Peyer's patch (tissue), 4 donors: ENCODE data around the gene RASA3. TPM values are rescaled to one million over a fixed set of nuclear protein-coding genes. Genes with fewer than 3 reads are reported as not detected.

Experiments used
- DNase-seq, 3 donors: peaks; one replicate each; pipeline ENCODE4 v3.0.0-alpha.2; 2017 to 2019
- H3K27ac ChIP-seq, 4 donors: fragments of 200-600 bp; sonication (generic); one replicate each; pipeline ENCODE4 v1.5.1; 2016 to 2019
- H3K27me3 ChIP-seq, 2 donors: fragments of 200-600 bp; sonication (generic); one replicate each; pipeline ENCODE4 v1.5.1; 2019
- H3K36me3 ChIP-seq, 3 donors: fragments of 200-600 bp; sonication (generic); one replicate each; pipeline ENCODE4 v1.5.1; 2016 to 2019
- H3K4me1 ChIP-seq, 4 donors: fragments of 200-600 bp; sonication (generic); one replicate each; pipeline ENCODE4 v1.5.1; 2016 to 2019
- H3K4me3 ChIP-seq, 4 donors: fragments of 200-600 bp; sonication (generic); 1 replicate in 3 of 4; 2 replicates in 1 of 4; pipeline ENCODE4 v1.5.1; 2016 to 2019; ENCODE audit warnings: mild to moderate bottlenecking in 1 of 4
- H3K9me3 ChIP-seq, 4 donors: fragments of 200-600 bp; sonication (generic); one replicate each; pipeline ENCODE4 v1.5.1; 2016 to 2019; ENCODE audit warnings: mild to moderate bottlenecking in 1 of 4
- POLR2A ChIP-seq, 2 donors: fragments of 450-650 bp; IDR thresholded peaks; one replicate each; pipeline ENCODE4 v1.5.1; 2017; ENCODE audit warnings: antibody characterized with exemption in 2 of 2, mild to moderate bottlenecking in 2 of 2, moderate library complexity in 2 of 2
- total RNA-seq, 4 donors: library from RNA; depleted of rRNA; stranded (reverse); fragments of >200 nt; gene quantifications; one replicate each; pipeline ENCODE4 v1.1.0, GENCODE V29; 2016
- TF ChIP-seq, protein P1 (sequence below), 6 experiments: fragments of 450-650 bp in 4 of 6; fragments of 200-600 bp in 2 of 6; sonication (generic) in 1 of 6; IDR thresholded peaks; one replicate each; pipeline ENCODE4 v1.5.1; 2017 to 2019; ENCODE audit warnings: antibody characterized with exemption in 6 of 6, mild to moderate bottlenecking in 3 of 6, moderate library complexity in 1 of 6

RASA3 gene
- total RNA-seq, 4 donors from 2014 or later = 3.5 to 41.3 (median 6.9) TPM

- Histone ChIP-seq H3K36me3 (no peaks in the 10 kb centered on the region), H3K27ac (no peak overlapping the region), H3K9me3 (no peaks in the 10 kb centered on the region), H3K4me1 (no peaks in the 10 kb centered on the region), H3K4me3 (no peak overlapping the region), H3K27me3 (no peaks in the 10 kb centered on the region)
- DNase-seq = no peak
- no peak for TF ChIP-seq POLR2A (IDR thresholded peaks at IDR 0.05)
- TF ChIP-seq, protein P1, sequence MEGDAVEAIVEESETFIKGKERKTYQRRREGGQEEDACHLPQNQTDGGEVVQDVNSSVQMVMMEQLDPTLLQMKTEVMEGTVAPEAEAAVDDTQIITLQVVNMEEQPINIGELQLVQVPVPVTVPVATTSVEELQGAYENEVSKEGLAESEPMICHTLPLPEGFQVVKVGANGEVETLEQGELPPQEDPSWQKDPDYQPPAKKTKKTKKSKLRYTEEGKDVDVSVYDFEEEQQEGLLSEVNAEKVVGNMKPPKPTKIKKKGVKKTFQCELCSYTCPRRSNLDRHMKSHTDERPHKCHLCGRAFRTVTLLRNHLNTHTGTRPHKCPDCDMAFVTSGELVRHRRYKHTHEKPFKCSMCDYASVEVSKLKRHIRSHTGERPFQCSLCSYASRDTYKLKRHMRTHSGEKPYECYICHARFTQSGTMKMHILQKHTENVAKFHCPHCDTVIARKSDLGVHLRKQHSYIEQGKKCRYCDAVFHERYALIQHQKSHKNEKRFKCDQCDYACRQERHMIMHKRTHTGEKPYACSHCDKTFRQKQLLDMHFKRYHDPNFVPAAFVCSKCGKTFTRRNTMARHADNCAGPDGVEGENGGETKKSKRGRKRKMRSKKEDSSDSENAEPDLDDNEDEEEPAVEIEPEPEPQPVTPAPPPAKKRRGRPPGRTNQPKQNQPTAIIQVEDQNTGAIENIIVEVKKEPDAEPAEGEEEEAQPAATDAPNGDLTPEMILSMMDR (IDR thresholded peaks at IDR 0.05) = no peak
Observed at GRCh38 chr13:113965968-113966884, 166.2 kb downstream of the RASA3 start.

DNA sequence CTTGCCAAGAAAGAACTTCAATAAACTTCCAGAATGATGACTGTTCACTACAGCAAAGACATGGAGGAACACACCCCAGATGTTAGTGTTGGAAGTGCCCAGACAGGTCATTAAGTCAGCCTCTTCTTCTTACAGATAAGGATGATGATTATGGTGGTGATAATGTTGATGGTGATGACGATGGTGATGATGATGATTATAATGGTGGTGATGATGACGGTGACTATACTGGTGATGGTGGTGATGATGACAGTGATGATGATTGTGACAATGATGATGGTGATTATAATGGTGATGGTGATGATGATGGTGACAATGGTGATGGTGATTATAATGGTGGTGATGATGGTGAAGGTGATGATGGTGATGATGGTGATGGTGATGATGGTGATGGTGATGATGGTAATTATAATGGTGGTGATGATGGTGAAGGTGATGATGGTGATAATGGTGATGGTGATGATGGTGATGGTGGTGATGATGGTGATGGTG, 167.0 kb downstream of the RASA3 start:
- H3K9me3 ChIP-seq = no peaks in the 10 kb centered on the region
- H3K4me3 ChIP-seq = no peak overlapping the region
- H3K4me1 ChIP-seq = no peaks in the 10 kb centered on the region
- DNase-seq = no peak
- no peak for TF ChIP-seq POLR2A (IDR thresholded peaks at IDR 0.05)
- TF ChIP-seq, protein P1 (IDR thresholded peaks at IDR 0.05) = no peak
- no peak overlapping the region for H3K27ac ChIP-seq
- no peaks in the 10 kb centered on the region for H3K27me3 ChIP-seq
- H3K36me3 ChIP-seq = no peaks in the 10 kb centered on the region

GRCh38 chr13:113964251-113964995, 168.0 kb downstream of the RASA3 start:
- Histone ChIP-seq H3K4me3 (no peak overlapping the region), H3K27me3 (no peaks in the 10 kb centered on the region), H3K9me3 (peaks cover 0 to 2% (median 0%) of the 10 kb centered on the region in 4 donors), H3K4me1 (no peaks in the 10 kb centered on the region), H3K27ac (no peak overlapping the region), H3K36me3 (no peaks in the 10 kb centered on the region)
- DNase-seq = no peak
- TF ChIP-seq POLR2A (IDR thresholded peaks at IDR 0.05) = no peak
- TF ChIP-seq, protein P1 (IDR thresholded peaks at IDR 0.05) = no peak

DNA sequence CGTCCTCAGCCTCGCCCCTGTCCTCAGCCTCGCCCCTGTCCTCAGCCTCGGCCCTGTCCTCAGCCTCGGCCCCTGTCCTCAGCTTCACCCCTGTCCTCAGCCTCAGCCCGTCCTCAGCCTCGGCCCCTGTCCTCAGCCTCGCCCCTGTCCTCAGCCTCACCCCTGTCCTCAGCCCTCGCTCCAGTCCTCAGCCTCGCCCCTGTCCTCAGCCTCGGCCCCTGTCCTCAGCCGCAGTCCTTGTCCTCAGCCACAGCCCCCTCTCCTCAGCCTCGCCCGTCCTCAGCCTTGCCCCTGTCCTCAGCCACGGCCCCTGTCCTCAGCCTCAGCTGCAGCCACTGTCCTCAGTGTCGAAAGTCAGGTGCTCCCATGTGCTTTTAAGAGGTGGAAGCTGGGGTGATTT, 169.0 kb downstream of the RASA3 start:
- TF ChIP-seq, protein P1 (IDR thresholded peaks at IDR 0.05) = no peak
- no peak for TF ChIP-seq POLR2A (IDR thresholded peaks at IDR 0.05)
- no peaks in the 10 kb centered on the region for H3K27me3 ChIP-seq
- peaks cover 0 to 3% (median 0%) of the 10 kb centered on the region in 4 donors for H3K9me3 ChIP-seq
- no peak overlapping the region for H3K27ac ChIP-seq
- DNase-seq = no peak
- H3K36me3 ChIP-seq = no peaks in the 10 kb centered on the region
- no peak overlapping the region for H3K4me3 ChIP-seq
- H3K4me1 ChIP-seq = no peaks in the 10 kb centered on the region

DNA sequence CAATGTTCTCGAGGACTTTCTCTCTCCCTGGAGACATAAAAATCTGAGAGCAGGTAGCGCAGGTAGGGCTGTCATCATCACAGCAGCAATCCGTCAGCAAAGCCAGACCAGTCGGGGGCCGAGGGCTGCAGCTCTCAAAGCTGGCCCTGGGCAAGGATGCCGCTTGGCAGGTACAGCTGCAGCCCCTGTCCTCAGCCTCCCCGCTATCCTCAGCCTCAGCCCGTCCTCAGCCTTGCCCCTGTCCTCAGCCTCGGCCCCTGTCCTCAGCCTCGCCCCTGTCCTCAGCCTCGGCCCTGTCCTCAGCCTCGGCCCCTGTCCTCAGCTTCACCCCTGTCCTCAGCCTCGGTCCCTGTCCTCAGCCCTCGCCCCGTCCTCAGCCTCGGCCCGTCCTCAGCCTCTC, 169.4 kb downstream of the RASA3 start:
- no peak for TF ChIP-seq POLR2A (IDR thresholded peaks at IDR 0.05)
- TF ChIP-seq, protein P1 (IDR thresholded peaks at IDR 0.05) = no peak
- H3K4me3 ChIP-seq = no peak overlapping the region
- H3K36me3 ChIP-seq = no peaks in the 10 kb centered on the region
- peaks cover 0 to 3% (median 0%) of the 10 kb centered on the region in 4 donors for H3K9me3 ChIP-seq
- no peak overlapping the region for H3K27ac ChIP-seq
- no peak for DNase-seq
- no peaks in the 10 kb centered on the region for H3K27me3 ChIP-seq
- no peaks in the 10 kb centered on the region for H3K4me1 ChIP-seq
